ENCODE results near the gene VWF.

VWF gene

GRCh38 chr12:6099316-6099715, 25.2 kb downstream of the VWF start:
- DNase-seq = no peak

GRCh38 chr12:6097411-6097810, 27.1 kb downstream of the VWF start:
- no peak for DNase-seq

- no peak for DNase-seq
These were observed 27.9 kb downstream of the VWF start for GRCh38 chr12:6096527-6096926.

GRCh38 chr12:6095269-6095668, 29.2 kb downstream of the VWF start:
- DNase-seq = no peak

- DNase-seq = no peak
These were observed 30.7 kb downstream of the VWF start for GRCh38 chr12:6093764-6094163.

GRCh38 chr12:6092784-6093722, 31.4 kb downstream of the VWF start:
- no peak for DNase-seq

GRCh38 chr12:6091786-6092566, 32.5 kb downstream of the VWF start:
- DNase-seq = no peak

GRCh38 chr12:6090803-6091202, 33.7 kb downstream of the VWF start:
- no peak for DNase-seq

GRCh38 chr12:6088921-6089747, 35.3 kb downstream of the VWF start:
- no peak for DNase-seq

- no peak for DNase-seq
These were observed 38.2 kb downstream of the VWF start for GRCh38 chr12:6086316-6086715.

GRCh38 chr12:6085841-6086240, 38.6 kb downstream of the VWF start:
- DNase-seq = no peak

- no peak for DNase-seq
These were observed 39.5 kb downstream of the VWF start for GRCh38 chr12:6084969-6085450.

- no peak for DNase-seq
These were observed 40.1 kb downstream of the VWF start for GRCh38 chr12:6084261-6084968.

GRCh38 chr12:6083601-6084000, 40.9 kb downstream of the VWF start:
- no peak for DNase-seq

- DNase-seq = no peak
These were observed 41.9 kb downstream of the VWF start for GRCh38 chr12:6082613-6083012.

GRCh38 chr12:6080149-6081045, 44.1 kb downstream of the VWF start:
- no peak for DNase-seq

- no peak for DNase-seq
These were observed 45.9 kb downstream of the VWF start for GRCh38 chr12:6078398-6079096.

GRCh38 chr12:6077692-6078083, 46.8 kb downstream of the VWF start:
- no peak for DNase-seq

- no peak for DNase-seq
These were observed 47.4 kb downstream of the VWF start for GRCh38 chr12:6076776-6077691.
